NOMO-1 treated with DMSO at 0.1 percent for 48 hours (cell line): ENCODE results near the gene ETS1.

Experiments used
- DNase-seq: peaks from one replicate; lab custom pipeline; 2025; ENCODE audit not compliant: unreplicated experiment; lab: John Stamatoyannopoulos, UW

ETS1 gene

GRCh38 chr11:128619540-128620308 lies 32.4 kb upstream of the ETS1 start:
- DNase-seq: no peak

- no peak for DNase-seq
Measured at GRCh38 chr11:128619007-128619406, 31.6 kb upstream of the ETS1 start.

GRCh38 chr11:128618603-128619002 lies 31.2 kb upstream of the ETS1 start:
- DNase-seq: no peak

GRCh38 chr11:128616161-128616560 lies 28.8 kb upstream of the ETS1 start:
- DNase-seq: no peak

GRCh38 chr11:128615612-128616011 lies 28.3 kb upstream of the ETS1 start:
- no peak for DNase-seq

GRCh38 chr11:128615076-128615475 lies 27.7 kb upstream of the ETS1 start:
- DNase-seq: no peak

GRCh38 chr11:128614026-128614425 lies 26.7 kb upstream of the ETS1 start:
- no peak for DNase-seq

GRCh38 chr11:128613300-128613995 lies 26.1 kb upstream of the ETS1 start:
- DNase-seq: no peak

- DNase-seq: no peak
Measured at GRCh38 chr11:128610721-128611617, 23.6 kb upstream of the ETS1 start.

- DNase-seq: no peak
Measured at GRCh38 chr11:128609785-128610184, 22.4 kb upstream of the ETS1 start.

GRCh38 chr11:128608746-128609407 lies 21.5 kb upstream of the ETS1 start:
- DNase-seq: no peak

GRCh38 chr11:128607819-128608218 lies 20.5 kb upstream of the ETS1 start:
- no peak for DNase-seq

- DNase-seq: no peak
Measured at GRCh38 chr11:128604723-128605122, 17.4 kb upstream of the ETS1 start.

GRCh38 chr11:128603752-128604414 lies 16.5 kb upstream of the ETS1 start:
- no peak for DNase-seq

- DNase-seq: no peak
Measured at GRCh38 chr11:128603003-128603696, 15.8 kb upstream of the ETS1 start.

- no peak for DNase-seq
Measured at GRCh38 chr11:128599729-128600128, 12.4 kb upstream of the ETS1 start.

- DNase-seq: no peak
Measured at GRCh38 chr11:128598506-128599150, 11.3 kb upstream of the ETS1 start.

GRCh38 chr11:128598096-128598495 lies 10.7 kb upstream of the ETS1 start:
- DNase-seq: no peak

- DNase-seq: no peak
Measured at GRCh38 chr11:128597209-128597608, 9.9 kb upstream of the ETS1 start.
